HEK293 (cell line): ENCODE data around the gene AMZ1.

Experiments used
- HIC1 ChIP-seq: fragments of 450-650 bp; formaldehyde crosslinking; IDR thresholded peaks from 2 replicates; pipeline ENCODE4 v1.5.1; 2016; ENCODE audit warnings: missing biosample characterization, missing genetic modification characterization
- SP3 ChIP-seq: fragments of 450-650 bp; formaldehyde crosslinking; IDR thresholded peaks from 2 replicates; pipeline ENCODE4 v1.5.1; 2016; ENCODE audit warnings: missing biosample characterization, missing genetic modification characterization
- TCF7L2 ChIP-seq: IDR thresholded peaks from 2 replicates; pipeline ENCODE4 v1.6.1; 2011; ENCODE audit warnings: low read depth, mild to moderate bottlenecking, inconsistent platforms, low read length, moderate library complexity, borderline replicate concordance
- ZBTB17 ChIP-seq: fragments of 450-650 bp; formaldehyde crosslinking; IDR thresholded peaks from 2 replicates; pipeline ENCODE4 v1.5.1; 2016; ENCODE audit warnings: missing biosample characterization, missing genetic modification characterization
- ZFHX2 ChIP-seq: fragments of 450-650 bp; formaldehyde crosslinking; conservative IDR thresholded peaks from 2 replicates; pipeline ENCODE4 v1.5.1; 2016; ENCODE audit warnings: missing biosample characterization, missing genetic modification characterization
- ZNF121 ChIP-seq: fragments of 450-650 bp; formaldehyde crosslinking; IDR thresholded peaks from 2 replicates; pipeline ENCODE4 v1.5.1; 2016; ENCODE audit warnings: missing biosample characterization, missing genetic modification characterization
- ZNF148 ChIP-seq: fragments of 450-650 bp; formaldehyde crosslinking; IDR thresholded peaks from 2 replicates; pipeline ENCODE4 v1.5.0; 2017; ENCODE audit warnings: missing biosample characterization, missing genetic modification characterization, borderline replicate concordance
- ZNF16 ChIP-seq: fragments of 450-650 bp; formaldehyde crosslinking; IDR thresholded peaks from 2 replicates; pipeline ENCODE4 v1.5.1; 2016; ENCODE audit warnings: low read depth, missing biosample characterization, missing genetic modification characterization
- ZNF175 ChIP-seq: fragments of 450-650 bp; formaldehyde crosslinking; IDR thresholded peaks from 2 replicates; pipeline ENCODE4 v1.5.1; 2016; ENCODE audit warnings: missing biosample characterization, missing genetic modification characterization
- ZNF18 ChIP-seq: fragments of 450-650 bp; formaldehyde crosslinking; IDR thresholded peaks from 2 replicates; pipeline ENCODE4 v1.5.1; 2016; ENCODE audit warnings: missing biosample characterization, missing genetic modification characterization
- ZNF223 ChIP-seq: fragments of 450-650 bp; formaldehyde crosslinking; IDR thresholded peaks from 2 replicates; pipeline ENCODE4 v1.5.1; 2016; ENCODE audit warnings: missing biosample characterization, missing genetic modification characterization
- ZNF239 ChIP-seq: fragments of 450-650 bp; formaldehyde crosslinking; IDR thresholded peaks from 2 replicates; pipeline ENCODE4 v1.5.1; 2016; ENCODE audit warnings: missing biosample characterization, missing genetic modification characterization
- ZNF366 ChIP-seq: fragments of 450-650 bp; formaldehyde crosslinking; conservative IDR thresholded peaks from 2 replicates; pipeline ENCODE4 v1.5.1; 2016; ENCODE audit warnings: missing biosample characterization, missing genetic modification characterization
- ZNF426 ChIP-seq: fragments of 450-650 bp; formaldehyde crosslinking; IDR thresholded peaks from 2 replicates; pipeline ENCODE4 v1.5.1; 2017; ENCODE audit warnings: missing biosample characterization, missing genetic modification characterization, mild to moderate bottlenecking, inconsistent platforms, moderate library complexity
- ZNF473 ChIP-seq: fragments of 450-650 bp; formaldehyde crosslinking; IDR thresholded peaks from 2 replicates; pipeline ENCODE4 v1.5.1; 2017; ENCODE audit warnings: missing biosample characterization, missing genetic modification characterization
- ZNF488 ChIP-seq: fragments of 450-650 bp; formaldehyde crosslinking; IDR thresholded peaks from 2 replicates; pipeline ENCODE4 v1.5.1; 2016; ENCODE audit warnings: missing biosample characterization, missing genetic modification characterization
- ZNF529 ChIP-seq: fragments of 450-650 bp; formaldehyde crosslinking; IDR thresholded peaks from 2 replicates; pipeline ENCODE4 v1.5.1; 2017; ENCODE audit warnings: missing genetic modification characterization, missing biosample characterization; ENCODE audit not compliant: insufficient replicate concordance
- ZNF658 ChIP-seq: fragments of 450-650 bp; formaldehyde crosslinking; IDR thresholded peaks from 2 replicates; pipeline ENCODE4; 2016; ENCODE audit warnings: missing biosample characterization, missing genetic modification characterization
- ZNF707 ChIP-seq: fragments of 450-650 bp; formaldehyde crosslinking; IDR thresholded peaks from 2 replicates; pipeline ENCODE4 v1.5.1; 2016; ENCODE audit warnings: missing biosample characterization, missing genetic modification characterization
- ZNF785 ChIP-seq: fragments of 450-650 bp; formaldehyde crosslinking; IDR thresholded peaks from 2 replicates; pipeline ENCODE4 v1.5.1; 2016; ENCODE audit warnings: missing biosample characterization, missing genetic modification characterization
- TF ChIP-seq, protein P1 (sequence below): fragments of 450-650 bp; formaldehyde crosslinking; IDR thresholded peaks from 2 replicates; pipeline ENCODE4 v1.5.1; 2016; ENCODE audit warnings: missing biosample characterization, missing genetic modification characterization
- TF ChIP-seq, protein P2 (sequence below): fragments of 450-650 bp; formaldehyde crosslinking; IDR thresholded peaks from 2 replicates; pipeline ENCODE4 v1.5.1; 2016; ENCODE audit warnings: missing biosample characterization, missing genetic modification characterization

AMZ1 gene

GRCh38 chr7:2757904-2758672, 70.1 kb downstream of the AMZ1 start (continued):
- TF ChIP-seq ZNF426 (tag by site-specific recombination) (no peak), SP3 (tag by site-specific recombination) (no peak), TCF7L2 (no peak), HIC1 (tag by site-specific recombination) (0 out of 2 replicates have a peak, but pooled peaks have one; percentile 39), ZNF658 (tag by site-specific recombination) (no peak), ZNF239 (tag by site-specific recombination) (no peak), ZNF529 (no peak), ZNF707 (tag by site-specific recombination) (no peak), ZNF16 (no peak), ZNF366 (tag by site-specific recombination) (peak; percentile 80), ZNF223 (tag by site-specific recombination) (no peak), ZFHX2 (tag by site-specific recombination) (peak; percentile 48; the same call in 1 of the 2 replicates), ZNF148 (no peak), ZNF473 (tag by site-specific recombination) (no peak), ZNF18 (tag by site-specific recombination) (no peak), ZNF488 (tag by site-specific recombination) (no peak), ZNF121 (tag by site-specific recombination) (no peak), ZNF785 (no peak), ZBTB17 (tag by site-specific recombination) (peak; percentile 61), ZNF175 (no peak)
- TF ChIP-seq, protein P1, sequence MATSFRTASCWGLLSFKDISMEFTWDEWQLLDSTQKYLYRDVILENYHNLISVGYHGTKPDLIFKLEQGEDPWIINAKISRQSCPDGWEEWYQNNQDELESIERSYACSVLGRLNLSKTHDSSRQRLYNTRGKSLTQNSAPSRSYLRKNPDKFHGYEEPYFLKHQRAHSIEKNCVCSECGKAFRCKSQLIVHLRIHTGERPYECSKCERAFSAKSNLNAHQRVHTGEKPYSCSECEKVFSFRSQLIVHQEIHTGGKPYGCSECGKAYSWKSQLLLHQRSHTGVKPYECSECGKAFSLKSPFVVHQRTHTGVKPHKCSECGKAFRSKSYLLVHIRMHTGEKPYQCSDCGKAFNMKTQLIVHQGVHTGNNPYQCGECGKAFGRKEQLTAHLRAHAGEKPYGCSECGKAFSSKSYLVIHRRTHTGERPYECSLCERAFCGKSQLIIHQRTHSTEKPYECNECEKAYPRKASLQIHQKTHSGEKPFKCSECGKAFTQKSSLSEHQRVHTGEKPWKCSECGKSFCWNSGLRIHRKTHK (tag by site-specific recombination), result no peak; the same call in 1 of the 2 replicates
- TF ChIP-seq, protein P2, sequence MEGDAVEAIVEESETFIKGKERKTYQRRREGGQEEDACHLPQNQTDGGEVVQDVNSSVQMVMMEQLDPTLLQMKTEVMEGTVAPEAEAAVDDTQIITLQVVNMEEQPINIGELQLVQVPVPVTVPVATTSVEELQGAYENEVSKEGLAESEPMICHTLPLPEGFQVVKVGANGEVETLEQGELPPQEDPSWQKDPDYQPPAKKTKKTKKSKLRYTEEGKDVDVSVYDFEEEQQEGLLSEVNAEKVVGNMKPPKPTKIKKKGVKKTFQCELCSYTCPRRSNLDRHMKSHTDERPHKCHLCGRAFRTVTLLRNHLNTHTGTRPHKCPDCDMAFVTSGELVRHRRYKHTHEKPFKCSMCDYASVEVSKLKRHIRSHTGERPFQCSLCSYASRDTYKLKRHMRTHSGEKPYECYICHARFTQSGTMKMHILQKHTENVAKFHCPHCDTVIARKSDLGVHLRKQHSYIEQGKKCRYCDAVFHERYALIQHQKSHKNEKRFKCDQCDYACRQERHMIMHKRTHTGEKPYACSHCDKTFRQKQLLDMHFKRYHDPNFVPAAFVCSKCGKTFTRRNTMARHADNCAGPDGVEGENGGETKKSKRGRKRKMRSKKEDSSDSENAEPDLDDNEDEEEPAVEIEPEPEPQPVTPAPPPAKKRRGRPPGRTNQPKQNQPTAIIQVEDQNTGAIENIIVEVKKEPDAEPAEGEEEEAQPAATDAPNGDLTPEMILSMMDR, result no peak
- TF ChIP-seq, all 188 proteins: peak for 40
